T1000 (cell line): ENCODE results near the gene TRMO.
"Not testable (repeated sequence)": the region's sequence is repeated elsewhere in the genome, so short reads cannot be mapped to it uniquely, and the experiment has no call there.

Experiments
- DNase-seq: peaks from one replicate; lab custom pipeline; 2025; ENCODE audit warnings: mixed read lengths; lab: John Stamatoyannopoulos, UW

TRMO gene

GRCh38 chr9:97921959-97922724, at the start of gene TRMO:
Gene TRMO (minus strand): TSS chr9:97922500. CDS start chr9:97922493, 7 bp downstream.
- peak; percentile 97 for DNase-seq

GRCh38 chr9:97970165-97970564, 47.9 kb upstream of the TRMO start:
- DNase-seq, result no peak

- DNase-seq, result no peak
Measured at GRCh38 chr9:97969014-97969413, 46.7 kb upstream of the TRMO start.

GRCh38 chr9:97966493-97966892, 44.2 kb upstream of the TRMO start:
- DNase-seq, result no peak

- no peak for DNase-seq
Measured at GRCh38 chr9:97964901-97965300, 42.6 kb upstream of the TRMO start.

- DNase-seq, result no peak
Measured at GRCh38 chr9:97963232-97963631, 40.9 kb upstream of the TRMO start.

GRCh38 chr9:97962575-97962974, 40.3 kb upstream of the TRMO start:
- DNase-seq, result no peak

GRCh38 chr9:97962136-97962535, 39.8 kb upstream of the TRMO start:
- DNase-seq, result no peak

GRCh38 chr9:97961361-97961760, 39.1 kb upstream of the TRMO start:
- DNase-seq, result no peak

GRCh38 chr9:97960678-97961328, 38.5 kb upstream of the TRMO start:
- DNase-seq, result not testable (repeated sequence)

GRCh38 chr9:97959585-97959984, 37.3 kb upstream of the TRMO start:
- no peak for DNase-seq

GRCh38 chr9:97958812-97959511, 36.7 kb upstream of the TRMO start:
- DNase-seq, result no peak

GRCh38 chr9:97956331-97956730, 34.0 kb upstream of the TRMO start:
- no peak for DNase-seq

- no peak for DNase-seq
Measured at GRCh38 chr9:97954550-97954989, 32.3 kb upstream of the TRMO start.

GRCh38 chr9:97950873-97951272, 28.6 kb upstream of the TRMO start:
- not testable (repeated sequence) for DNase-seq

GRCh38 chr9:97947094-97947493, 24.8 kb upstream of the TRMO start:
- not testable (repeated sequence) for DNase-seq

GRCh38 chr9:97945470-97945869, 23.2 kb upstream of the TRMO start:
- not testable (repeated sequence) for DNase-seq

- DNase-seq, result no peak
Measured at GRCh38 chr9:97944612-97945011, 22.3 kb upstream of the TRMO start.

GRCh38 chr9:97943308-97943855, 21.1 kb upstream of the TRMO start:
- DNase-seq, result no peak

- no peak for DNase-seq
Measured at GRCh38 chr9:97941323-97941722, 19.0 kb upstream of the TRMO start.

GRCh38 chr9:97940741-97941140, 18.4 kb upstream of the TRMO start:
- no peak for DNase-seq

- no peak for DNase-seq
Measured at GRCh38 chr9:97940233-97940632, 17.9 kb upstream of the TRMO start.
